ENCODE data around the gene CIITA. TPM values are rescaled to one million over a fixed set of nuclear protein-coding genes. Genes with fewer than 3 reads are reported as not detected.

Gene CIITA
- total RNA-seq, 1 experiment from 2014 or later: not detected

DNA sequence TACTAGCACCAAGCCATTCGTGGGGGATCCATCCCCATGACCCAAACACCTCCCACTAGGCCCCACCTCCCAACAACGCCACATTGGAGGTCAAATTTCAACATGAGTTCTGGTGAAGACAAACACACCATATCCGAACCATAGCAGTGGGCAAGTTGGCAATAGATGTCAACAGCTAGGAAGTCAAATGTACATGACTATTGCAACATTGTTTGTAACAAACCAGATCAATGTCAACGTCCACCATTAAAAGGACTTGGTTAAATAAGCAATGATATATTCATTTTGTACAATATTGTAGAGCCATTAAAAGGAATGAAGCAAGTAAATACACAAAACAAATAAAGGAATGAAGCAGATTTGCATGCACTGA is 26.5 kb upstream of the CIITA start:
- Mint-ChIP-seq H3K9me3 (ENCODE audit: unreplicated experiment) (no peaks in the 10 kb centered on the region), H3K4me3 (ENCODE audit: unreplicated experiment) (no peak overlapping the region), H3K36me3 (ENCODE audit: insufficient read depth, unreplicated experiment) (no peaks in the 10 kb centered on the region), H3K4me1 (ENCODE audit: insufficient read depth, unreplicated experiment) (no peaks in the 10 kb centered on the region), H3K27me3 (ENCODE audit: insufficient read depth, unreplicated experiment) (peaks cover 22% of the 10 kb centered on the region), H3K27ac (ENCODE audit: low read depth, unreplicated experiment) (no peak overlapping the region)
- CTCF ChIA-PET: no interaction called here
- POLR2A ChIA-PET: no interaction called here
- no peak for DNase-seq (ENCODE audit: unreplicated experiment)
- BruUV-seq (replicated peaks): no TSS peak
- TF ChIP-seq, protein P1, sequence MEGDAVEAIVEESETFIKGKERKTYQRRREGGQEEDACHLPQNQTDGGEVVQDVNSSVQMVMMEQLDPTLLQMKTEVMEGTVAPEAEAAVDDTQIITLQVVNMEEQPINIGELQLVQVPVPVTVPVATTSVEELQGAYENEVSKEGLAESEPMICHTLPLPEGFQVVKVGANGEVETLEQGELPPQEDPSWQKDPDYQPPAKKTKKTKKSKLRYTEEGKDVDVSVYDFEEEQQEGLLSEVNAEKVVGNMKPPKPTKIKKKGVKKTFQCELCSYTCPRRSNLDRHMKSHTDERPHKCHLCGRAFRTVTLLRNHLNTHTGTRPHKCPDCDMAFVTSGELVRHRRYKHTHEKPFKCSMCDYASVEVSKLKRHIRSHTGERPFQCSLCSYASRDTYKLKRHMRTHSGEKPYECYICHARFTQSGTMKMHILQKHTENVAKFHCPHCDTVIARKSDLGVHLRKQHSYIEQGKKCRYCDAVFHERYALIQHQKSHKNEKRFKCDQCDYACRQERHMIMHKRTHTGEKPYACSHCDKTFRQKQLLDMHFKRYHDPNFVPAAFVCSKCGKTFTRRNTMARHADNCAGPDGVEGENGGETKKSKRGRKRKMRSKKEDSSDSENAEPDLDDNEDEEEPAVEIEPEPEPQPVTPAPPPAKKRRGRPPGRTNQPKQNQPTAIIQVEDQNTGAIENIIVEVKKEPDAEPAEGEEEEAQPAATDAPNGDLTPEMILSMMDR (IDR thresholded peaks at IDR 0.05; ENCODE audit: unreplicated experiment): no peak
- intact Hi-C loops (cut with micrococcal nuclease): no loop called here

DNA sequence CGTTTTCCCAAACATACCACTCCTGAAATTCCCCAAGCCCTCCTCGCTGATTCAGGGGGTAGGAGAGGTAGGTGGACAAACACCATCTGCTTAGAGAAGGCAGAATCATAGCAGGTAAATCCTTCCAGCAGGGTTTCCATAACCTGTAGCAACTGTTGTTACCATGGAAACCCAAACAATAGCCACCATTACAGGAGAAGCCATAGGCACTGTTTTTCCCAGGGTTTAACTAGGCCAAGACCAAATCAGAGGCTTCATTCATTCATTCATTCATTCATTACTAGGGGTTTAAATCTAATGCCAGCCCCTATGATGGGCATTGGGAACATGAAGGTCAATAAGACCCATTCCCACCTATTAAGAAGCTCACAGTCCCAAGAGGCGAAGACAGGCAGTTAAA is 25.5 kb upstream of the CIITA start:
- intact Hi-C loops (cut with micrococcal nuclease): no loop called here
- Mint-ChIP-seq H3K9me3 (ENCODE audit: unreplicated experiment) (no peaks in the 10 kb centered on the region), H3K4me3 (ENCODE audit: unreplicated experiment) (no peak overlapping the region), H3K27ac (ENCODE audit: low read depth, unreplicated experiment) (no peak overlapping the region), H3K36me3 (ENCODE audit: insufficient read depth, unreplicated experiment) (no peaks in the 10 kb centered on the region), H3K27me3 (ENCODE audit: insufficient read depth, unreplicated experiment) (peaks cover 22% of the 10 kb centered on the region), H3K4me1 (ENCODE audit: insufficient read depth, unreplicated experiment) (no peaks in the 10 kb centered on the region)
- POLR2A ChIA-PET: no interaction called here
- no peak for DNase-seq (ENCODE audit: unreplicated experiment)
- TF ChIP-seq, protein P1 (IDR thresholded peaks at IDR 0.05; ENCODE audit: unreplicated experiment): no peak
- CTCF ChIA-PET: interaction anchor here (1.0 kb wide), 1 partner anchor 13 kb away, joined by 3 read pairs; no protein-coding TSS in a partner anchor
- BruUV-seq (replicated peaks): no TSS peak

DNA sequence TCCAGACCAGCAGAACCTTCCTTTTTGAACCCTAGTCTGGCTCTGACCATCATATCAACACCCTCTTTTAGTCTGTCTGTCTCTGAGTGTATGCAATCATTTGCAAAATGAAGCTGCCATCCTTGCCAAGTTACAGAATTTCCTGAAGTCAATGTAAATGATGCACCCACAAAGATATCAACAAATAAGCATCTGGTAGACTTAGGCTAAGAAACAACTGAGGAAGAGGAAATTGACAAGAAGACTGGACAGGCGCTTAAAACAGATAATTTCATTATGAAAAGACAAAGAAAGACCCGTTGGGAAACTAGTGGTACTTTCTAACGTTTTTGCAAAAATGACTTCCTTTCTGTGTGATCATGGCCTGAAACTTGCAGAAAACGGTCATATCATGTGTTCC is 24.7 kb upstream of the CIITA start:
- POLR2A ChIA-PET: no interaction called here
- Mint-ChIP-seq H3K27ac (ENCODE audit: low read depth, unreplicated experiment) (no peak overlapping the region), H3K4me1 (ENCODE audit: insufficient read depth, unreplicated experiment) (no peaks in the 10 kb centered on the region), H3K4me3 (ENCODE audit: unreplicated experiment) (no peak overlapping the region), H3K9me3 (ENCODE audit: unreplicated experiment) (no peaks in the 10 kb centered on the region), H3K36me3 (ENCODE audit: insufficient read depth, unreplicated experiment) (no peaks in the 10 kb centered on the region), H3K27me3 (ENCODE audit: insufficient read depth, unreplicated experiment) (peaks cover 14% of the 10 kb centered on the region)
- CTCF ChIA-PET: interaction anchor here (0.8 to 1.0 kb wide), 2 partner anchors 14 to 115 kb away, joined by 3 read pairs; no protein-coding TSS in a partner anchor
- DNase-seq (ENCODE audit: unreplicated experiment): no peak
- TF ChIP-seq, protein P1 (IDR thresholded peaks at IDR 0.05; ENCODE audit: unreplicated experiment): no peak
- no TSS peak for BruUV-seq (replicated peaks)
- intact Hi-C loops (cut with micrococcal nuclease): no loop called here

DNA sequence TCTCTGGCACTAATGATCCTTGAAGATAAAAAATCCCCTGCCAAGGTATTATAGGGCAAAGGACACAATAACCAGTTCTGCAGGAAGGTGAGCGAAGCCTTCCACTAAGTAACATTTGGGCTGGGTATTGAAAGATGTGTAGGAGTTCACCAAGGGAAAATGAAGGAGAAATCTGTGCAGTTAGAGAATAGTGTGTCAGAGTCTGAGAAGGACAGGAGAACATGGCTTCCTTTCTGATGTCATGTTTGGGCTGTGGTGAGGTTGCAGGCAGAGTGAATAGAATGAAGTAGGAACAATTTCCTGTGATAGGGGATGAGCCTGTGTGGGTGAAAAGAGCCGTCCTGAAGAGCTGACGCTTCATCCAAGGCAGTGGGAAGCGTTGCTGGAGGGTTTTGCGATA is 24.1 kb upstream of the CIITA start:
- no peak overlapping the region for H3K4me3 Mint-ChIP-seq (ENCODE audit: unreplicated experiment)
- intact Hi-C loops (cut with micrococcal nuclease): no loop called here
- H3K27ac Mint-ChIP-seq (ENCODE audit: low read depth, unreplicated experiment): no peak overlapping the region
- TF ChIP-seq, protein P1 (IDR thresholded peaks at IDR 0.05; ENCODE audit: unreplicated experiment): no peak
- CTCF ChIA-PET: no interaction called here
- H3K4me1 Mint-ChIP-seq (ENCODE audit: insufficient read depth, unreplicated experiment): no peaks in the 10 kb centered on the region
- peaks cover 8% of the 10 kb centered on the region for H3K27me3 Mint-ChIP-seq (ENCODE audit: insufficient read depth, unreplicated experiment)
- no peaks in the 10 kb centered on the region for H3K36me3 Mint-ChIP-seq (ENCODE audit: insufficient read depth, unreplicated experiment)
- DNase-seq (ENCODE audit: unreplicated experiment): no peak
- POLR2A ChIA-PET: interaction anchor here (0.7 kb wide), 1 partner anchor 12 kb away, joined by 3 read pairs; no protein-coding TSS in a partner anchor
- BruUV-seq (replicated peaks): no TSS peak
- no peaks in the 10 kb centered on the region for H3K9me3 Mint-ChIP-seq (ENCODE audit: unreplicated experiment)
